Activated CD8-positive, alpha-beta memory T cell treated with anti-CD3 and anti-CD28 coated beads, Interleukin-2, amount 10 ng/mL, durations not matched to agents 7 days and 5 days (primary cell): ENCODE measurements around the gene PLXNB2. TPM values are rescaled to one million over a fixed set of nuclear protein-coding genes. Genes with fewer than 3 reads are reported as not detected.

Source experiments
- ATAC-seq: fragments of 150-1000 bp; cut with Tn5 transposase; one replicate; pipeline ENCODE4 v1.10.0; 2021; ENCODE audit warnings: moderate library complexity
- CTCF ChIA-PET: fragments of 350-600 bp; sonication (Branson Sonifier 250); formaldehyde crosslinking; loops from one replicate; lab custom pipeline; 2021; ENCODE audit warnings: antibody characterized with exemption; lab: Charles Lee
- DNase-seq: peaks from one replicate; pipeline ENCODE4 v3.0.0-alpha.2; 2020
- H3K27ac Mint-ChIP-seq: one replicate; pipeline ENCODE4 v1.8.0; 2021; ENCODE audit warnings: mild to moderate bottlenecking, mixed read lengths
- H3K27me3 Mint-ChIP-seq: one replicate; pipeline ENCODE4 v1.8.0; 2021; ENCODE audit warnings: mixed read lengths
- H3K36me3 Mint-ChIP-seq: one replicate; pipeline ENCODE4 v1.8.0; 2021; ENCODE audit warnings: mild to moderate bottlenecking, mixed read lengths
- H3K4me1 Mint-ChIP-seq: one replicate; pipeline ENCODE4 v1.8.0; 2021; ENCODE audit warnings: mixed read lengths
- H3K4me3 Mint-ChIP-seq: one replicate; pipeline ENCODE4 v1.8.0; 2021; ENCODE audit warnings: mild to moderate bottlenecking, moderate library complexity, mixed read lengths
- H3K9me3 Mint-ChIP-seq: one replicate; pipeline ENCODE4 v1.8.0; 2022; ENCODE audit warnings: low read depth, mixed read lengths
- total RNA-seq, 2 experiments: library from RNA; stranded (reverse); gene quantifications; one replicate each; pipeline ENCODE4 v1.2.3, GENCODE V29; 2021

PLXNB2 gene
- total RNA-seq, 2 experiments from 2014 or later, result 23.4 to 26.6 TPM

DNA sequence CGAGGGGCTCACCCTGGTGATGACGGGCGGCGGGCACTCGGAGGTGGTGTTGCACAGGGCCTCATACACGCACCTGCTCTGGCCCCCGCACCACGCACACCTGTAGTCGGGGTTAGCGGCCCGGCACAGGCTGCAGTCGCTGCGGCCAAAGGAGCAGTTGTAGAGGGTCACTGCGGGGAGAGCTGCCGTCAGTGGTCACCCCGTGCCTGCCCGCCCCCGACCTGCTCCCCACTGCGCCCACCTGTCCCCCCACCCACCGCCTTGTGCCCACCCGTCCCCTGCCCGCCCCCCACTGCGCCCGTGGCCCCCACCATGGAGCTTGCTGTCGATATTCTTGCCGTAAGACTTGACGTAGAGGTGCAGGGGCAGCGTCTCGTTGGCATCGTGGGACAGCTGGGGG lies 23.6 kb downstream of the PLXNB2 start:
- no peaks in the 10 kb centered on the region for H3K27me3 Mint-ChIP-seq
- H3K4me1 Mint-ChIP-seq, result no peaks in the 10 kb centered on the region
- no peaks in the 10 kb centered on the region for H3K9me3 Mint-ChIP-seq
- H3K27ac Mint-ChIP-seq, result no peak overlapping the region
- H3K36me3 Mint-ChIP-seq, result no peaks in the 10 kb centered on the region
- CTCF ChIA-PET, result no interaction called here
- no peak for DNase-seq
- H3K4me3 Mint-ChIP-seq, result no peak overlapping the region
- no peak for ATAC-seq

DNA sequence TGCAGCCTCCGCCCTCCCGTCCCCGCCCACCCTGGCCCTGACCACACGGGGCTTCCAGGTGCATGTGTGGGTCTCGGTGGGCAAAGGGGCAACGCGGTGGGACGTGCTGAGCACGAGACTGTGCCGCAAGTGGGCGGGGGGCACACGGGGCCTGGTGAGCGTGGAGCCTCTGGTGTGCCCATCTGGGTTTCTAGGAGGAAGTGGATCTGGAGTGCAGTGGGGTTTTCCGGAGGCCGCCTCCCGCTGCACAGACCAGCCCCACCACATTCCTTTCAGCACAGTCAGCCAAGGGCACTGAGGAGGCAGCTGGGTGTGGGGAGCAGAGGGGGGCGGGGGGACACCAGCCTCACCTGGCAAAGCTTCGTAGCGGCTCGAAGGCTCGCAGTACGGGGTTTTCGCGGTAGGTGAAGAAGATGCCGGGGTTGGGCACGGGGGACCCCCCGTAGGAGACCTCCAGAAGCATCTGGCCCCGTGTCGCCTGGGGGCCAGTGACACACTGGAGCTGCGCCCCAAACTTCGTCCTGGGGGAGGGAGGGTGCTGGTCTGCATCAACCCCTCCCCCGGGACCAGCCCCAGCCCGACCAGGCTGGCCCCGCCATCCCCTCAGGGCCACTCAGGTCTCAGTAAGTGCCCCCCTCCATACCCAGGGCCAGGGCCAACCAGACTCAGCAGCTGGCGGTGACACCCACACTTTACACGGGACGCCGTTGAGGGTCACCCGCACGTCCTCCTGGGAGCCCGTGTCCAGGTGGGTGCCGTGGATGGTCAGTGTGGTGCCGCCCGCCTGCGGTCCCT lies 24.9 kb downstream of the PLXNB2 start:
- CTCF ChIA-PET, result no interaction called here
- no peak overlapping the region for H3K4me3 Mint-ChIP-seq
- no peak overlapping the region for H3K27ac Mint-ChIP-seq
- ATAC-seq, result no peak
- no peaks in the 10 kb centered on the region for H3K9me3 Mint-ChIP-seq
- DNase-seq, result no peak
- H3K4me1 Mint-ChIP-seq, result no peaks in the 10 kb centered on the region
- H3K27me3 Mint-ChIP-seq, result no peaks in the 10 kb centered on the region
- no peaks in the 10 kb centered on the region for H3K36me3 Mint-ChIP-seq

DNA sequence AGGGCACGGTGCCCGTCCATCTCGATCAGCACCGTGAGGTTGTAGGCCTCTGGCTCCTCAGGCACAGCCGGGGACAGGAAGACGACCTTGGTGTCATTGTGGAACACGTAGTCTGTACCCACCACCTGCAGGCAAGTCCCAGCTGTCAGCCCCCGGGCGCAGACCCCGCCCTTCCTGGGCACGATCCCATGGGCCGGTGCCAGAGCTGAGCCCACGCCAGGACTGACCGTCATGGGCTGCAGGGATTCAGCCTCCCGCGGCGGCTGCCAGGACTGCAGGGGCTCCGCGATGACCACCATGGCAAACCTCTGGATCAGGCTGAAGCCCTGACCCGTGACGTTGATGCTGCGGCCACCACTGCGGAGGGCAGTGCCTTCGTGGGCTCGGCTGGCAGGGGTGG lies 25.5 kb downstream of the PLXNB2 start:
- Mint-ChIP-seq H3K27ac (no peak overlapping the region), H3K27me3 (no peaks in the 10 kb centered on the region), H3K9me3 (no peaks in the 10 kb centered on the region), H3K4me3 (no peak overlapping the region), H3K36me3 (no peaks in the 10 kb centered on the region), H3K4me1 (no peaks in the 10 kb centered on the region)
- no peak for DNase-seq
- CTCF ChIA-PET, result no interaction called here
- no peak for ATAC-seq

DNA sequence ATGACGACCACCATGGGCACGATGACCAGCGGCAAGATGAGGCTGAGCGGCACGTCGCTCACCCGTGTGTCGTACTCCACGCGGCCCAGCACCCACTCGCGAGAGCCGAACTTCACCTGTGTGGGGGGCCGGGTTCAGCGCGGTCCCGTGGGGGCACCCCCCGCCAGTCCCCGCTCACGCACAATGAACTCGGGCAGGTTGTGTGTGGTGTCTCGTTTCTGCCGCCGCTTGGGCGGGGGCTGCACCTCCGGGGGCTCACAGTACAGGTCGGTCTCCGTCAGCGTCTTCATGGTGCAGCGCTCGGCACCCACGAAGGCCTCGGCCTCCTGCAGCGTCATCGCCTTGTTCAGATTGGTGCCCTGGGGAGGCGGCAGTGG lies 26.1 kb downstream of the PLXNB2 start:
- Mint-ChIP-seq H3K27me3 (no peaks in the 10 kb centered on the region), H3K36me3 (no peaks in the 10 kb centered on the region), H3K9me3 (no peaks in the 10 kb centered on the region), H3K27ac (no peak overlapping the region), H3K4me1 (peaks cover 2% of the 10 kb centered on the region), H3K4me3 (no peak overlapping the region)
- ATAC-seq (no peak), DNase-seq (no peak)
- CTCF ChIA-PET, result no interaction called here

DNA sequence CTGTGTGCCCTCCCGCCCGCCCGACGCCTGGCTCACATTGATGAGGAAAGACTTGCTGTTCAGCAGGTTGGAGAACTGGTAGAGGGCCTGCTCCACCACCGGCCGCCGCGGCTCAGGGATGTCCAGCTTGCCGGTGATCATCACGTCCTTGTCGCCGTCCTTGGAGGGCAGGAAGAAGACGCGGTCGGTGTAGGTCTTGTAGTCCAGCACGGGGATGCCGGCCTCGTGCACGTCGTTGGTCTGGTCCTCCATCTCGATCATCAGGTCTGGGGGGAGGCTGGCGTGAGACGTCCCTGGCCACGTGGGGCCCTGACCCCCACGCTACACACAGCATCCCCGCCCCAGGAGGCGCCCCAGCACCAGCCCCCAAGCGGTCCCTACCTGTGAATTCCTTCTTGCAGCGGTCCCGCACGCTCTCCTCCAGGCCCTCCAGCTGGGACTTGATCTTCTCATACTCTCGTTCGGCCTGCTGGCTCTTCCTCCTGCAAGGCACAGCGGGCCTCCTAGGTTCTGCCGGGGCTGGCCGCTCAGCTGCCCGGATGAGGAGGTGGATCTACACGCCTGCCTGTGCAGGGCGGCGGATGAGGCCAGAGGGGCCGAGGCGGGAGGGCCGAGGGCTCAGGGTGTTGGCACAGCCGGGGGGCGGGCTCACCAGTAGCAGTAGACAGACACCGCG lies 26.6 kb downstream of the PLXNB2 start:
- Mint-ChIP-seq H3K4me3 (no peak overlapping the region), H3K4me1 (peaks cover 2% of the 10 kb centered on the region), H3K27ac (no peak overlapping the region), H3K27me3 (no peaks in the 10 kb centered on the region), H3K36me3 (no peaks in the 10 kb centered on the region), H3K9me3 (no peaks in the 10 kb centered on the region)
- no peak for DNase-seq
- ATAC-seq, result no peak
- CTCF ChIA-PET, result no interaction called here

DNA sequence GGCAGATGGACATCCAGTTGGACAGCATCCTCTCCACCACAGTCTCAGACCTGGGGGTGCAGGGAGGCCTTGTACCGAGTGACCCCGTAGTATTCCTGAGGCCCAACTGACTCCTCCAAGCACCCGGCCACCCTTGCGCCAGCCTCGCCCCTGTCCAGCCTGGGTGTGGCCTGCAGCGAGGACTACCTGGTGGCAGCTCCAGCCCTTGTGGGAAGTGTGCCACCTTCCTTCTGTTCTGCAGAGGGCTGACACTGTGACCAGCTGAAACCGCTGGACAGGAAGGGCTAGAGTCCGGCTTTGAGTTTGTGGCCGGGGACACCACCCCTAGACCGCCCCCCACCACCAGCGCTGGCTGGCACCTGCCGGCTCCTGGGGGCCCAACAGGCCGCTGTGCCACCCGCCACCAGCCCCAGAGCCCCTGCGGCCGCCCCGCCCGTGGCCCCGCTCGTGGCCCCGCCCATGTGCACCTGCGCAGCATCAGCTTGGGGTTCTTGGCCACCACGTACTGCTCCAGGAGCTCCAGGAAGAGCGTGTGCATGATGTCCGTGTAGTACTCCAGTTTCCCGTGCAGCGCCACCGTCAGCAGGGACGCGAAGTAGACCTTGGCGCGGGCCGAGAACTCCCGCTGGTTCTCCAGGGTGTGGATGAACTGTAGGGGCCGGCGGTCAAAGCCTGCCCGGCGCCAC lies 27.3 kb downstream of the PLXNB2 start:
- Mint-ChIP-seq H3K27me3 (no peaks in the 10 kb centered on the region), H3K4me3 (no peak overlapping the region), H3K27ac (no peak overlapping the region), H3K4me1 (peaks cover 3% of the 10 kb centered on the region), H3K36me3 (no peaks in the 10 kb centered on the region), H3K9me3 (no peaks in the 10 kb centered on the region)
- DNase-seq, result no peak
- CTCF ChIA-PET, result interaction anchor here (1.2 to 1.5 kb wide), 2 partner anchors 46 to 62 kb away, joined by 3 read pairs; no protein-coding TSS in a partner anchor
- no peak for ATAC-seq

DNA sequence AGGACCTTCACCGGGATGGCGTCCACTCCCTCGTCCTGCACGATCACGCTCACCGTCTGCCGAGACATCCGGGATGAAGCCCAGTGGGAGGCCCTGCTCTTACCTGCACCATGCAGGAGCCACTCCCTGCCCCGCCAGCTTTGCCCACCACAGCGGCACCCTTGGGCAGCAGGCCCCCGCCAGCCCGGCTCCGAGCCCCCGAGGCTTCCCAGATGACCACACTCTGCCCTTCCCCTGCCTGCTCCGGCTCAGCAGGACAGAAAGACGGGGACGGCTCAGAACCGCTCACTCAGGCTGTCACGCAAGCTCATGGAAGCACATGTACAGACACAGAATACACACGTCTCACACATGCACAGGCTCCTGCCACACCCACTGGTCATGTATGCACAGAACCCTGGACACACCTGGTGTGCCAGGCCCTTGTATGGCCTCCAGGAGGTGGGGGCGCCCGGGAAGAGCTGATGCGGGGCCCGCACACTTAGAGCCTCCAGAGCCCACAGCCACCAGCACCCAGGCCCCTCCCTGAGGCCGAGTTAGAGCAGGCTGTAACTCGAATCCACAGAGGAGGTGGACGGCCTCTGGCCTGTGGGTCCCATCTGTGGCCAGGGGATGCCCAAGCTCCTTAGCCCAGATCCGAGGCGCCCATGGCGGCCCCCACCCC lies 28.4 kb downstream of the PLXNB2 start:
- peaks cover 3% of the 10 kb centered on the region for H3K4me1 Mint-ChIP-seq
- ATAC-seq (no peak), DNase-seq (no peak)
- no peaks in the 10 kb centered on the region for H3K9me3 Mint-ChIP-seq
- no peaks in the 10 kb centered on the region for H3K36me3 Mint-ChIP-seq
- CTCF ChIA-PET, result interaction anchor here (1.1 to 1.5 kb wide), 3 partner anchors 47 to 63 kb away, joined by 3 read pairs; no protein-coding TSS in a partner anchor
- no peak overlapping the region for H3K27ac Mint-ChIP-seq
- no peak overlapping the region for H3K4me3 Mint-ChIP-seq
- H3K27me3 Mint-ChIP-seq, result no peaks in the 10 kb centered on the region

DNA sequence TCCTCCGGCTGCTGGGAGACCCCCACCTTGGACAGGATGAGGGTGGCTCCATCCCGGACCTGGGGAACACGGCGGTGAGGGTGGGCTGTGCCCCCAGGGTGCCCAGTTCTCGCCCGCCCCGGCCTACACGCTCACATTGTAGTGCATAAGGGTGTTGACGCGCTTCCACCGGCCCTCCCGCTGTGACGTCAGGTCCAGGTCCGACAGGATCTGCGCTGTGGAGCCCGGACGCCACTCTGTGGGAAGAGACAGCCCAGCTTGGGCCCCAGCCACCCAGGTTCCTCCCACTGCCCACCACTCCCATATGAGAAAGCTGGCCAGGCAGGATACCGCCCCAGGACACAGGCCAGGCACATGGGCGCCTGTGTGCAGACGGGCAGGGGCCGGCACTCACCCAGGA lies 29.0 kb downstream of the PLXNB2 start:
- Mint-ChIP-seq H3K27me3 (no peaks in the 10 kb centered on the region), H3K4me1 (peaks cover 3% of the 10 kb centered on the region), H3K27ac (no peak overlapping the region), H3K36me3 (no peaks in the 10 kb centered on the region), H3K4me3 (no peak overlapping the region), H3K9me3 (no peaks in the 10 kb centered on the region)
- ATAC-seq (no peak), DNase-seq (no peak)
- CTCF ChIA-PET, result interaction anchor here (1.1 to 1.5 kb wide), 2 partner anchors 48 to 49 kb away, joined by 3 read pairs; no protein-coding TSS in a partner anchor

DNA sequence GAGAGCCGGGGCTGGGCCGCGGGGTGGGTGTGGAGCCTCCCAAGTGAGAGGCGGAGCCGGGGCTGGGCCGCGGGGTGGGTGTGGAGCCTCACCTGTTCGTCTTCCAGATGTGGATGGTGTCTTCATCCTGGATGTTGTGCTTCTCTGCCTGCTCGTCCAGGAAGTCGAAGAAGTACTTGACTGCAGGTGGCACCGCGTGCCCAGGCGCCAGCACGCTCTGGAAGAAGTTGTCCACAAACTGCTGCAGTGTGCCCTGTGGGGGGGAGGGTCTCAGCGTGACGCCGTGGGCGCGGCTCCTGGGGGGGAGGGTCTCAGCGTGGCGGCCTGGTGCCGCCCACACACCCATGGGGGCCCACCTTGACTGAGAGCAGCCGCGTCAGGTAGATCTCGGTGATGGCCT lies 29.7 kb downstream of the PLXNB2 start:
- DNase-seq (no peak), ATAC-seq (no peak)
- no peaks in the 10 kb centered on the region for H3K9me3 Mint-ChIP-seq
- peaks cover 3% of the 10 kb centered on the region for H3K27me3 Mint-ChIP-seq
- CTCF ChIA-PET, result no interaction called here
- no peak overlapping the region for H3K4me3 Mint-ChIP-seq
- peaks cover 3% of the 10 kb centered on the region for H3K4me1 Mint-ChIP-seq
- no peaks in the 10 kb centered on the region for H3K36me3 Mint-ChIP-seq
- H3K27ac Mint-ChIP-seq, result no peak overlapping the region

DNA sequence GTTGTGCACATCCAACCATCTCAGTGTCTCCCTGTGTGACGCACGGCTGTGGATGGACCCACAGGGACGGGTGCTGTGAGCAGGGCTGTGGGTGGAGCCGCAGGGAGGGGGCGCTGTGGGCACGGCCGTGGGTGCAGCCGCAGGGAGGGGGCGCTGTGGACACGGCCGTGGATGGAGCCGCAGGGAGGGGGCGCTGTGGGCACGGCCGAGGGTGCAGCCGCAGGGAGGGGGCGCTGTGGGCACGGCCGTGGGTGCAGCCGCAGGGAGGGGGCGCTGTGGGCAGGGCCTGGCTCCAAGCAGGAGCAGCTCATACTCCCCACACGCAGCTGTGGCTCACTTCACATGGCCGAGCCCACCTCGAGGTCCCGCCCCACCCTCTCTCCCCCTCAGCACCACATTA lies 31.3 kb downstream of the PLXNB2 start:
- CTCF ChIA-PET, result interaction anchor here (0.7 to 6.3 kb wide), 33 partner anchors 10 to 427 kb away, joined by 3 to 105 read pairs (median 5); partner anchors contain the start of genes DENND6B, HDAC10, MAPK12 and PLXNB2
- Mint-ChIP-seq H3K27ac (no peak overlapping the region), H3K4me1 (peaks cover 4% of the 10 kb centered on the region), H3K9me3 (no peaks in the 10 kb centered on the region), H3K27me3 (peaks cover 5% of the 10 kb centered on the region), H3K36me3 (no peaks in the 10 kb centered on the region), H3K4me3 (no peak overlapping the region)
- DNase-seq, result peak; percentile 80
- ATAC-seq, result peak; percentile 52

DNA sequence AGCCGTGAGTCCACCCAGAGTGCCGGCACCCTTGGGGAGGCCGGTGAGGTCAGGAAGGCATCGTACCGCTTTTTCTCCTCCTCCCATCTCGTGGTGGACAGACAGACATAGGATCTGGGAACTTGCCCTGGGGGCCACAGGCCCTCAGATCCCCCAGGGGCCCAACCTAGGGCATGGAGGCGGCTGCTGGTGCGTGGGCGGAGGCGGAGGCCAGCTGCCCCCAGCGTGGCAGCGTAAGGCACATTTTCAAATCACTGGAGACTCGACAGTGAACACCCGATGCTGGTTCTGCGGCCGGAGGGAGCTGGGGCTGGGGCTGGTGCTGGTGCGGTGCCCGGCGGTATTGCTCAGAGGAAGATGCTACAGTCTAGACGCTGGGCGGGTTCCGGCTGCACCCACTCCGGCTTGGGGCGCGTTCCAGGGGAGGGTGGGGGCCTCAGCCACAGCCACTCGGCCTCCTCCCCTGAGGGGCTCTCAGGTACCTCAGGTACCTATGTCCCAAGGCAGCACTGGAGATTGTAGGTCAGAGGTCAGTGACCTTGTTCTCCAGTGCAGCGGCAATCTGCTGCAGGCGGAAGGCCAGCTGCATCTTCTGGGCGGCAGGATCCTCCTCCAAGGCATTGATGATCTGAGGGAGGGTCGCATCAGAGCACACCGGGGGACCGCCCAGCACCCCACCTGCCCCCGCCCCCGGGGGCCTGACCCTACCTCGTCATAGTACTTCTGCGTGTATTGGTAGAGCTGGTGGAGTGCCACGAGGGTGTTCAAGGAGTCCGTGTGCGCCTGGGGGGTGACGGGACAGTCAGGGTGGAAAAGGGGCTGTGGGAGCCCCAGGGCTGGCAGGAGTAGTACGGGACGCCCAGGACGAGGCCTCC lies 32.0 kb downstream of the PLXNB2 start:
- Mint-ChIP-seq H3K36me3 (no peaks in the 10 kb centered on the region), H3K27ac (no peak overlapping the region), H3K9me3 (no peaks in the 10 kb centered on the region), H3K4me3 (no peak overlapping the region), H3K27me3 (peaks cover 5% of the 10 kb centered on the region), H3K4me1 (peaks cover 9% of the 10 kb centered on the region)
- DNase-seq (no peak), ATAC-seq (no peak)
- CTCF ChIA-PET, result interaction anchor here (1.0 to 6.3 kb wide), 21 partner anchors 9 to 416 kb away, joined by 3 to 105 read pairs (median 11); partner anchors contain the start of genes DENND6B, HDAC10 and MAPK12

DNA sequence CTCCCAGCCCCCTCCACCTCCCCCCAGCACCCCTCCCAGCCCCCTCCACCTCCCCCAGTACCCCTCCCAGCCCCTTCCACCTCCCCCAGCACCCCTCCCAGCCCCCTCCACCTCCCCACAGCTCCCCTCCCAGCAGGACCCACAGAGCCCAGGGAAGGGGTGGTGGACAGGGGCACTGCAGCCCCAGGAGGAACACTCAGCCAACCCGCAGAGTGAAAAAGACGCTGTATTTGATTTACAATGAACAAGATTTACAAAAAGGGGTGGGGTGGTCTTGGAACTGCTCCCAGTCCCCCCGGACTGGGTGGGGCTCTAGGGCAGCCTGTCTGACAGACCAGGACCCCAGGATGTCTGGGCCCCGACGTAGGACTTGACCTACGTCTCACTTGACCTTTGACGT lies 32.7 kb downstream of the PLXNB2 start:
- Mint-ChIP-seq H3K4me1 (peaks cover 9% of the 10 kb centered on the region), H3K9me3 (no peaks in the 10 kb centered on the region), H3K36me3 (no peaks in the 10 kb centered on the region), H3K27ac (no peak overlapping the region), H3K27me3 (peaks cover 5% of the 10 kb centered on the region), H3K4me3 (no peak overlapping the region)
- ATAC-seq, result no peak
- DNase-seq, result no peak
- CTCF ChIA-PET, result interaction anchor here (0.7 to 6.3 kb wide), 5 partner anchors 34 to 346 kb away, joined by 3 to 105 read pairs (median 15); partner anchors contain the start of gene DENND6B
